GM12873 (cell line): ENCODE measurements around the gene KRTAP12-1.
"Not testable (repeated sequence)": the region's sequence is repeated elsewhere in the genome, so short reads cannot be mapped to it uniquely, and the experiment has no call there.

Source experiments
- CTCF ChIP-seq: IDR thresholded peaks from 2 replicates; pipeline ENCODE4 v1.5.1; 2012; ENCODE audit warnings: low read depth, mild to moderate bottlenecking, moderate library complexity, low read length, control low read depth; ENCODE audit not compliant: insufficient read depth; ENCODE audit errors: missing control alignments

KRTAP12-1 gene

DNA sequence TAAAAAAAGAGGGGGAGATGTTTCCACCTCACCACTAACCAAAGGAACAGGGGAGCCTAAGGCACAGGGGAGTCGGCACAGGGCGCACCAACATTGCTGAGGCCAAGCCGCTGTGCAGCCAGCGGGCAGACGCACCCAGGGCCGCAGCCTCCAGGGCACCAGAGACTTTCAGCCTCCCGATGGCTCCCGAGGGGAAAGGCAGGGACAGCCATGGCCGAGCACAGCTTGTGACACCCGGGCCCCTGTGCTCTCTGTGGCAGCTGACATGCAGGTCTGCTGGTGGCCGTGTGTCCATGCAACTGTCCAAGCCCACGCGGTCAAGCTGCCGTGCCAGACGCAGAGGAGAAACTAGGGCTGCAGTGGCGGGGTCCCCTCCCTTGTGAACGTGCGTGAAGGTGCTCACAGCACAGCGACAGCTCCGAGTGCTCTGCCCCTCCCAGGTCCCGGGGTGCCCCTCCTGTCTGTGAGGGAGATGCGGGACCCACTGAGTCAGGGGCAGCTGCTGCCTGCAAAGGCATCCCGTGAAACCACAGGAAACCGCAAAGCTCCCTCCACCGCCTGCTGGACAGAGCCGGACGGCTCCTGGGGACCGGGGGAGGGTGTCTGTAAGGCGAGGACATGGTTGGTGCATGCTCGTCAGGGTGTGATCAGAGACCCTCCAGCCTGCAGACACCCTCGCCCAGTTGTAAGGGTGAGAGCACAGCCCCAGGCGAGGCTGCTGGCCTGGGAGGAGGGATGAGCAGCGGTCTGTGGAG, 33.2 kb downstream of the KRTAP12-1 start:
- no peak for TF ChIP-seq CTCF

DNA sequence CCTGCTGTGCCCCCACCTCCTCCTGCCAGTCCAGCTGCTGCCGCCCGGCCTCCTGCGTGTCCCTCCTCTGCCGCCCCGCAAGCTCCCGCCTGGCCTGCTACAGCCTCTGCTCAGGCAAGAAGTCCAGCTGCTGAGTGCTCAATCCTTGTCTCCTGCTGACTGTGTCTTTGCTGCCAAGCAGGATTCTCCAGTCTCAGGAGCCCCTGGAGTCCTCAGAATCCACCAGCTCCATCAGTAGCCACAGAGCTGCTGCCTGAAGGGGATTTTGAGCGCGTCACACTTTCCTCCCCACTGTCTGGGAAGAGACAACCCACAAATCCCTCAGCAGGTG, 34.8 kb downstream of the KRTAP12-1 start:
- TF ChIP-seq CTCF = no peak

DNA sequence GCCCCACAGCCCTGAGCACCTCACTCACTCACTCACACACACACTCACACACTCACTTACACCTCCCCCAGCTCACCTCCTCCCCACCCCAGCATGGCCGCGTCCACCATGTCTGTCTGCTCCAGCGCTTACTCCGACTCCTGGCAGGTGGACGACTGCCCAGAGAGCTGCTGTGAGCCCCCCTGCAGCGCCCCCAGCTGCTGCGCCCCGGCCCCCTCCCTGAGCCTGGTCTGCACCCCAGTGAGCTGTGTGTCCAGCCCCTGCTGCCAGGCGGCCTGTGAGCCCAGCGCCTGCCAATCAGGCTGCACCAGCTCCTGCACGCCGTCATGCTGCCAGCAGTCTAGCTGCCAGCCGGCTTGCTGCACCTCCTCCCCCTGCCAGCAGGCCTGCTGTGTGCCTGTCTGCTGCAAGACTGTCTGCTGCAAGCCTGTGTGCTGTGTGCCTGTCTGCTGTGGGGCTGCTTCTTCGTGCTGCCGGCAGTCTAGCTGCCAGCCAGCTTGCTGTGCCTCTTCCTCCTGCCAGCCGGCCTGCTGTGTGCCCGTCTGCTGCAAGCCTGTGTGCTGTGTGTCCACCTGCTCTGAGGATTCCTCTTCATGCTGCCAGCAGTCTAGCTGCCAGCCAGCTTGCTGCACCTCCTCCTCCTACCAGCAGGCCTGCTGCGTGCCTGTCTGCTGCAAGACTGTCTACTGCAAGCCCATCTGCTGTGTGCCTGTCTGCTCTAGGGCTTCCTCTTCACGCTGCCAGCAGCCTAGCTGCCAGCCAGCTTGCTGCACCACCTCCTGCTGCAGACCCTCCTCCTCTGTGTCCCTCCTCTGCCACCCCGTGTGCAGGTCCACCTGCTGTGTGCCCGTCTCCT, 35.4 kb downstream of the KRTAP12-1 start, which contains the start of gene KRTAP10-11:
TSS of gene KRTAP10-11 (plus strand) at position 49 of the 856 bp plus-strand sequence. CDS start at position 94, 45 bp downstream.
- not testable (repeated sequence) for TF ChIP-seq CTCF

- TF ChIP-seq CTCF = no peak
Observed at GRCh38 chr21:44644878-44645277, 37.1 kb downstream of the KRTAP12-1 start.

GRCh38 chr21:44643741-44644310, 38.1 kb downstream of the KRTAP12-1 start:
- TF ChIP-seq CTCF = no peak

DNA sequence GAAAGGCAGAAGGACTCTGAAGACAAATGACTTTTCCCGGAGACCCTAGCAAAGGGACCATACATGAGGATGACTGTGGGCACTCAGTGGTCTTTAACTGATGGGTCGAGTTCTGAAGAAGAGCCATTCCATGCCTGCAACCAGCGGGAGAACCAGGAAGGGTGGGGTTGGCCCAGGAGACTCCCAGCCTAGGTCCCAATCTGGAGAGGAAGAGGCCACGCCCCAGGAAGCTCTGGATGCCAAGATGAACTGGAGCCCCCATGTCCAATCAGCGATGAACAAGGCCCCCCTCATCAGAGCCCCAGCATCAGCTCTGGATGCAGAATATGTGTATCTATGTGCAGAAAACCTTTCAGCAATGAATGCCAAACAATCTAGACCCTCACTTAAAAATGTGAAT, 41.2 kb downstream of the KRTAP12-1 start:
- TF ChIP-seq CTCF = no peak

DNA sequence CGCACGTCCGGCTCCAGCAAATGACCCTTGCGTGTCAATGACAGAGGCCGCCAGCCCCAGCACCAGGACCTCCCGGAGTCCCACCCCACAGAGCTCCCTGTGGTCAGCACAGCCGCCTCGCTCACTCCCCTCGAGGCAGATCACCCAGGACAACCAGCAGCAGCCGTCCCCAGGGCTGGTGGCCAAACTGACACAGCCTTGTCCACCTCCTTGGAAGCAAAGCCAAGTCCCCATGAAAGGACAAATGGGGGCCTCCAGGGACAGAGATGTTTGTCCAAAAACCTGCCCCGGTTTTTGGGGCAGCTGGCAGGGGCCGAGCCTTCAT, 42.7 kb downstream of the KRTAP12-1 start:
- TF ChIP-seq CTCF = no peak
